K562 (cell line): ENCODE results near the gene FOLR2. TPM values are rescaled to one million over a fixed set of nuclear protein-coding genes. Genes with fewer than 3 reads are reported as not detected.

Source experiments
- E2F8 ChIP-seq: fragments of 450-650 bp; IDR thresholded peaks from 2 replicates; pipeline ENCODE4 v1.7.1; 2018; ENCODE audit warnings: mild to moderate bottlenecking, low read depth; ENCODE audit not compliant: partially characterized antibody
- KAT8 ChIP-seq: fragments of 450-650 bp; IDR thresholded peaks from 2 replicates; pipeline ENCODE4 v1.6.1; 2016; ENCODE audit warnings: low read depth, mild to moderate bottlenecking
- NCOA1 ChIP-seq: fragments of 450-650 bp; IDR thresholded peaks from 2 replicates; pipeline ENCODE4 v1.6.1; 2016; ENCODE audit warnings: low read depth
- NFRKB ChIP-seq: fragments of 450-650 bp; IDR thresholded peaks from 2 replicates; pipeline ENCODE4 v1.6.1; 2016; ENCODE audit warnings: low read depth
- NKRF ChIP-seq: fragments of 450-650 bp; IDR thresholded peaks from 2 replicates; pipeline ENCODE4 v1.6.1; 2016; ENCODE audit warnings: borderline replicate concordance
- POLR3G ChIP-seq: IDR thresholded peaks from 2 replicates; pipeline ENCODE4 v1.6.1; 2011; ENCODE audit not compliant: insufficient read length, insufficient replicate concordance; ENCODE audit errors: extremely low read depth
- RHOXF2B ChIP-seq: fragments of 250-450 bp; sonication (Bioruptor Pico); conservative IDR thresholded peaks from 2 replicates; pipeline ENCODE4 v1.5.1; 2021
- TCF15 ChIP-seq: fragments of 250-450 bp; sonication (Bioruptor Pico); IDR thresholded peaks from 2 replicates; pipeline ENCODE4 v1.8.0; 2022; ENCODE audit warnings: moderate library complexity, mild to moderate bottlenecking, inconsistent platforms
- ZFP91 ChIP-seq: sonication (generic); formaldehyde crosslinking; IDR thresholded peaks from 2 replicates; pipeline ENCODE4 v1.8.0; 2022; ENCODE audit warnings: mild to moderate bottlenecking, missing genetic modification reagents
- ZNF318 ChIP-seq, 2 experiments: fragments of 450-650 bp; IDR thresholded peaks; 2 replicates each; pipeline ENCODE4 v1.6.1; 2016; ENCODE audit warnings: mild to moderate bottlenecking in 2 of 2, borderline replicate concordance in 1 of 2, low read depth in 1 of 2, moderate library complexity in 1 of 2
- ZNF584 ChIP-seq: fragments of 200-800 bp; sonication (Bioruptor generic); IDR thresholded peaks from 2 replicates; pipeline ENCODE4 v1.6.1; 2016; ENCODE audit warnings: low read depth, mild to moderate bottlenecking, missing genetic modification characterization, missing compliant biosample characterization
- polyA plus RNA-seq, 8 experiments: library from polyadenylated mRNA; depleted of rRNA in 4 of 8; stranded (reverse) in 5 of 8; unstranded in 3 of 8; fragments of >200 nt; fragmentation: Nextera tagmentation in 2 of 8; fragmentation: Illumina TruSeq in 1 of 8; extraction: Ambion mirVana in 2 of 8; extraction: Trizol in 1 of 8; gene quantifications; 2 replicates each; pipeline versions ENCODE4 v1.2.1 to v1.2.3, GENCODE V29; 2011 to 2014; ENCODE audit warnings: inconsistent platforms in 1 of 8, missing spikeins in 1 of 8
- total RNA-seq, 7 experiments: library from RNA; depleted of rRNA in 6 of 7; stranded (reverse); fragments of >200 nt in 6 of 7; fragmentation: Illumina TruSeq in 2 of 7; extraction: Trizol in 2 of 7; gene quantifications; 2 replicates each; pipeline versions ENCODE4 v1.2.1 to v1.2.3, GENCODE V29; 2011 to 2021; ENCODE audit warnings: low replicate concordance in 1 of 7

The FOLR2 gene
- total and polyA plus RNA-seq, 9 of the 15 experiments (the other 6 are each of a cell fraction or from before 2014, with no cell fraction given): 0.27 TPM; not detected in 8

GRCh38 chr11:72222907-72223614 is 6.5 kb downstream of the FOLR2 start (continued):
- TF ChIP-seq E2F8 (no peak), NCOA1 (no peak), POLR3G (no peak), ZNF318 (IDR thresholded peaks at IDR 0.05; ENCODE audit: borderline replicate concordance in 1 of 2, low read depth in 1 of 2) (no peak), RHOXF2B (no peak), TCF15 (CRISPR knock-in tag) (no peak), ZFP91 (CRISPR knock-in tag) (peak; percentile 94), NFRKB (0 out of 2 replicates have a peak, but pooled peaks have one; percentile 0), NKRF (no peak), KAT8 (no peak), ZNF584 (CRISPR knock-in tag) (0 out of 2 replicates have a peak, but pooled peaks have one; percentile 34)
